RWPE1 (cell line): ENCODE results near the gene MAGEA2B.
"Not testable (repeated sequence)": the region's sequence is repeated elsewhere in the genome, so short reads cannot be mapped to it uniquely, and the experiment has no call there.

ENCODE experiments used
- CTCF ChIA-PET: fragments of 350-600 bp; sonication (Branson Sonifier 250); formaldehyde crosslinking; extraction: SDS; loops from one replicate; lab custom pipeline; 2021; lab: Yijun Ruan, JAX
- POLR2A ChIA-PET: fragments of 400-600 bp; formaldehyde crosslinking; extraction: SDS; loops from one replicate; lab custom pipeline; 2020; ENCODE audit warnings: antibody characterized with exemption; ENCODE audit not compliant: low non-redundant PET; lab: Yijun Ruan, JAX
- DNase-seq: peaks from one replicate; pipeline ENCODE4 v3.0.0; 2012; ENCODE audit warnings: low spot score
- H3K27ac ChIP-seq: fragments of 450-650 bp; 2 replicates; pipeline ENCODE4 v1.5.1; 2017

MAGEA2B gene

DNA sequence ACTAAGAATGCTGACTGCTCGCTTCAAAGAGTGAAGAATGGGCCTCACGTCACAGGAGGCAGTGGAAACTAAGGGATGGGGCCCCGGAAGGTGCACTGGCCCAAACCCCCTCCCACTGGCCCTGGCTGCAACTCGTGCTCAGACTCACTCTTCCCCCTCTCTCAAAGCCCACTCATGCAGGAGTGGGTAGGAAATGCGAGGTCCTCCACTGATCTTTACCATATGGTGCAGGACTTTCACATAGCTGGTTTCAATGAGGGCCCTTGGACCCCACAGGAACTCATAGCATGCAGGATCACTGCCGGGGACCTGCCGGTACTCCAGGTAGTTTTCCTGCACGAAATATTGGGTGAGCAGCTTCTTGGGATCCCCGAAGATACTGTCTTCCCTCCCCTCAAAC lies 52.1 kb downstream of the MAGEA2B start:
- POLR2A ChIA-PET, DNase-seq, CTCF ChIA-PET, H3K27ac ChIP-seq: not testable (repeated sequence)
